ENCODE results near the gene WDR4. TPM values are rescaled to one million over a fixed set of nuclear protein-coding genes. Genes with fewer than 3 reads are reported as not detected.
"Not testable (repeated sequence)": the region's sequence is repeated elsewhere in the genome, so short reads cannot be mapped to it uniquely, and the experiment has no call there.

Gene WDR4
- total RNA-seq, 1 donor from 2014 or later = 21.7 TPM

GRCh38 chr21:42922918-42923317 lies 43.6 kb upstream of the WDR4 start:
- Mint-ChIP-seq H3K27me3 (ENCODE audit: low read depth) (no peaks in the 10 kb centered on the region), H3K9me3 (no peaks in the 10 kb centered on the region), H3K4me3 (no peak overlapping the region), H3K36me3 (peaks cover 5% of the 10 kb centered on the region), H3K27ac (no peak overlapping the region), H3K4me1 (peaks cover 17% of the 10 kb centered on the region)
- TF ChIP-seq CTCF (IDR thresholded peaks at IDR 0.05; ENCODE audit: unreplicated experiment) = no peak
- DNase-seq (ENCODE audit: low spot score in 2 of 2, unreplicated experiment in 2 of 2) = no peak

GRCh38 chr21:42921927-42922326 lies 42.6 kb upstream of the WDR4 start:
- H3K27me3 Mint-ChIP-seq (ENCODE audit: low read depth) = no peaks in the 10 kb centered on the region
- H3K27ac Mint-ChIP-seq = peak overlapping the region; percentile 47
- no peak for DNase-seq (ENCODE audit: low spot score in 2 of 2, unreplicated experiment in 2 of 2)
- no peaks in the 10 kb centered on the region for H3K9me3 Mint-ChIP-seq
- no peak for TF ChIP-seq CTCF (IDR thresholded peaks at IDR 0.05; ENCODE audit: unreplicated experiment)
- H3K4me3 Mint-ChIP-seq = no peak overlapping the region
- H3K4me1 Mint-ChIP-seq = peaks cover 16% of the 10 kb centered on the region
- H3K36me3 Mint-ChIP-seq = peaks cover 6% of the 10 kb centered on the region

GRCh38 chr21:42918291-42918690 lies 39.0 kb upstream of the WDR4 start:
- H3K4me3 Mint-ChIP-seq = no peak overlapping the region
- no peak for DNase-seq (ENCODE audit: low spot score in 2 of 2, unreplicated experiment in 2 of 2)
- H3K27me3 Mint-ChIP-seq (ENCODE audit: low read depth) = no peaks in the 10 kb centered on the region
- no peak overlapping the region for H3K27ac Mint-ChIP-seq
- H3K4me1 Mint-ChIP-seq = peaks cover under 1% of the 10 kb centered on the region
- H3K36me3 Mint-ChIP-seq = peaks cover 11% of the 10 kb centered on the region
- no peak for TF ChIP-seq CTCF (IDR thresholded peaks at IDR 0.05; ENCODE audit: unreplicated experiment)
- no peaks in the 10 kb centered on the region for H3K9me3 Mint-ChIP-seq

GRCh38 chr21:42913476-42913875 lies 34.1 kb upstream of the WDR4 start:
- H3K4me1 Mint-ChIP-seq = no peaks in the 10 kb centered on the region
- H3K36me3 Mint-ChIP-seq = peaks cover 22% of the 10 kb centered on the region
- H3K4me3 Mint-ChIP-seq = no peak overlapping the region
- peak overlapping the region; percentile 33 for H3K27ac Mint-ChIP-seq
- DNase-seq (ENCODE audit: low spot score in 2 of 2, unreplicated experiment in 2 of 2) = no peak
- no peak for TF ChIP-seq CTCF (IDR thresholded peaks at IDR 0.05; ENCODE audit: unreplicated experiment)
- H3K9me3 Mint-ChIP-seq = no peaks in the 10 kb centered on the region
- no peaks in the 10 kb centered on the region for H3K27me3 Mint-ChIP-seq (ENCODE audit: low read depth)

GRCh38 chr21:42911920-42912319 lies 32.6 kb upstream of the WDR4 start:
- not testable (repeated sequence) for H3K9me3 Mint-ChIP-seq; H3K27me3 Mint-ChIP-seq (ENCODE audit: low read depth); DNase-seq (ENCODE audit: low spot score in 2 of 2, unreplicated experiment in 2 of 2); H3K27ac Mint-ChIP-seq; H3K4me3 Mint-ChIP-seq; H3K4me1 Mint-ChIP-seq
- peaks cover 25% of the 10 kb centered on the region for H3K36me3 Mint-ChIP-seq

GRCh38 chr21:42908484-42908883 lies 29.1 kb upstream of the WDR4 start:
- H3K4me3 Mint-ChIP-seq; H3K27me3 Mint-ChIP-seq (ENCODE audit: low read depth); H3K4me1 Mint-ChIP-seq; DNase-seq (ENCODE audit: low spot score in 2 of 2, unreplicated experiment in 2 of 2); H3K27ac Mint-ChIP-seq; H3K9me3 Mint-ChIP-seq: not testable (repeated sequence)
- peaks cover 42% of the 10 kb centered on the region for H3K36me3 Mint-ChIP-seq

GRCh38 chr21:42906233-42906632 lies 26.9 kb upstream of the WDR4 start:
- Mint-ChIP-seq H3K27me3 (ENCODE audit: low read depth) (no peaks in the 10 kb centered on the region), H3K36me3 (peaks cover 42% of the 10 kb centered on the region), H3K27ac (no peak overlapping the region), H3K9me3 (peaks cover 6% of the 10 kb centered on the region), H3K4me1 (no peaks in the 10 kb centered on the region), H3K4me3 (no peak overlapping the region)
- DNase-seq (ENCODE audit: low spot score in 2 of 2, unreplicated experiment in 2 of 2) = no peak
- TF ChIP-seq CTCF (IDR thresholded peaks at IDR 0.05; ENCODE audit: unreplicated experiment) = no peak
